Transverse colon (tissue), 4 donors: ENCODE data around the gene TSPAN9.

Experiments
- CTCF ChIP-seq, 5 experiments: fragments of 200-600 bp in 3 of 5; fragments of 450-650 bp in 2 of 5; sonication (generic) in 3 of 5; IDR thresholded peaks; 1 replicate in 2 of 5; 2 replicates in 3 of 5; pipeline ENCODE4 v1.5.1; 2016 to 2017; ENCODE audit warnings: antibody characterized with exemption in 5 of 5, inconsistent platforms in 3 of 5, mild to moderate bottlenecking in 2 of 5, moderate library complexity in 1 of 5
- EP300 ChIP-seq: sonication (generic); formaldehyde crosslinking; IDR thresholded peaks from one replicate; pipeline ENCODE4 v1.6.1; 2017; ENCODE audit warnings: antibody characterized with exemption, low read depth
- POLR2A ChIP-seq: fragments of 450-650 bp; IDR thresholded peaks from one replicate; pipeline ENCODE4 v1.6.1; 2016; ENCODE audit warnings: antibody characterized with exemption, mild to moderate bottlenecking, moderate library complexity
- POLR2AphosphoS5 ChIP-seq, 3 donors: sonication (generic); formaldehyde crosslinking; IDR thresholded peaks; one replicate each; pipeline ENCODE4 v1.6.1; 2016; ENCODE audit warnings: antibody characterized with exemption in 3 of 3

- TF ChIP-seq POLR2AphosphoS5 (IDR thresholded peaks at IDR 0.05) (no peak), EP300 (no peak), CTCF (IDR thresholded peaks at IDR 0.05) (no peak), POLR2A (no peak)
Measured at GRCh38 chr12:3038166-3038565, 39.0 kb upstream of the TSPAN9 start.
